HEK293T (cell line): ENCODE measurements around the gene INPP4A.

ENCODE experiments used
- BHLHE40 ChIP-seq: fragments of 450-650 bp; IDR thresholded peaks from 2 replicates; pipeline ENCODE4 v1.6.1; 2016; ENCODE audit warnings: mild to moderate bottlenecking, moderate library complexity, borderline replicate concordance
- FOXK2 ChIP-seq: fragments of 450-650 bp; IDR thresholded peaks from 2 replicates; pipeline ENCODE4 v1.6.1; 2016; ENCODE audit warnings: mild to moderate bottlenecking
- FOXM1 ChIP-seq: fragments of 450-650 bp; IDR thresholded peaks from 2 replicates; pipeline ENCODE4 v1.6.1; 2017; ENCODE audit warnings: mild to moderate bottlenecking, borderline replicate concordance
- L3MBTL2 ChIP-seq: fragments of 450-650 bp; conservative IDR thresholded peaks from 2 replicates; pipeline ENCODE4 v1.6.1; 2016; ENCODE audit warnings: mild to moderate bottlenecking
- LEF1 ChIP-seq: fragments of 450-650 bp; IDR thresholded peaks from 2 replicates; pipeline ENCODE4 v1.6.1; 2017; ENCODE audit warnings: mild to moderate bottlenecking, borderline replicate concordance
- PKNOX1 ChIP-seq: fragments of 450-650 bp; IDR thresholded peaks from 2 replicates; pipeline ENCODE4 v1.6.1; 2016
- SP1 ChIP-seq: fragments of 450-650 bp; IDR thresholded peaks from 2 replicates; pipeline ENCODE4 v1.6.1; 2017
- TARDBP ChIP-seq: fragments of 450-650 bp; IDR thresholded peaks from 2 replicates; pipeline ENCODE4 v1.6.1; 2016

- TF ChIP-seq BHLHE40 (no peak), PKNOX1 (no peak), TARDBP (no peak), SP1 (no peak), FOXK2 (no peak), LEF1 (no peak), L3MBTL2 (no peak), FOXM1 (no peak)
Observed at GRCh38 chr2:98476192-98476868, 31.7 kb downstream of the INPP4A start.
